HepG2 (cell line): ENCODE measurements around the gene PHLPP2. TPM values are rescaled to one million over a fixed set of nuclear protein-coding genes. Genes with fewer than 3 reads are reported as not detected.

Experiments
- EEA1 ChIP-seq: sonication (generic); formaldehyde crosslinking; IDR thresholded peaks from 2 replicates; pipeline ENCODE4 v1.5.1; 2020; ENCODE audit warnings: mild to moderate bottlenecking, missing genetic modification reagents, borderline replicate concordance
- FOXA1 ChIP-seq, 2 experiments: fragments of 450-650 bp in 1 of 2; sonication (generic) in 1 of 2; formaldehyde crosslinking in 1 of 2; IDR thresholded peaks; 2 replicates each; pipeline versions ENCODE4 v1.4.0 to v1.6.1; 2016 to 2020; ENCODE audit warnings: missing genetic modification reagents in 1 of 2
- FOXK2 ChIP-seq: fragments of 450-650 bp; IDR thresholded peaks from 2 replicates; pipeline ENCODE4 v1.6.1; 2016
- FOXP1 ChIP-seq, 2 experiments: fragments of 450-650 bp in 1 of 2; IDR thresholded peaks; 2 replicates each; pipeline ENCODE4 v1.6.1; 2017 to 2018; ENCODE audit warnings: antibody characterized with exemption in 1 of 2
- GPBP1L1 ChIP-seq: sonication (generic); formaldehyde crosslinking; IDR thresholded peaks from 2 replicates; pipeline ENCODE4 v1.5.0; 2020; ENCODE audit warnings: mild to moderate bottlenecking, missing genetic modification reagents
- HOXA7 ChIP-seq: sonication (generic); formaldehyde crosslinking; IDR thresholded peaks from 2 replicates; pipeline ENCODE4 v1.8.1; 2022; ENCODE audit warnings: mild to moderate bottlenecking, missing genetic modification reagents, moderate library complexity
- IKZF5 ChIP-seq: IDR thresholded peaks from 2 replicates; pipeline ENCODE4 v1.6.1; 2018; ENCODE audit warnings: missing genetic modification reagents, mild to moderate bottlenecking, missing compliant biosample characterization
- KDM3A ChIP-seq: IDR thresholded peaks from 2 replicates; pipeline ENCODE4 v1.6.1; 2018; ENCODE audit warnings: low read depth, missing compliant biosample characterization
- MAFF ChIP-seq: IDR thresholded peaks from 2 replicates; pipeline ENCODE4 v1.6.1; 2011; ENCODE audit warnings: low read depth, low read length, improper control_type of control experiment
- MXD4 ChIP-seq: IDR thresholded peaks from 2 replicates; pipeline ENCODE4 v1.6.1; 2016; ENCODE audit warnings: mild to moderate bottlenecking, missing biosample characterization, missing genetic modification reagents
- MXI1 ChIP-seq: IDR thresholded peaks from 3 replicates; pipeline ENCODE4 v1.6.1; 2012; ENCODE audit warnings: low read depth, low read length, inconsistent platforms, borderline replicate concordance
- PBX2 ChIP-seq: IDR thresholded peaks from 2 replicates; pipeline ENCODE4 v1.6.1; 2016; ENCODE audit warnings: control low read depth
- RBM22 ChIP-seq: fragments of 200-400 bp; formaldehyde crosslinking; optimal IDR thresholded peaks from 2 replicates; pipeline ENCODE3; 2017; ENCODE audit warnings: mild to moderate bottlenecking, low read length, moderate library complexity
- SOX6 ChIP-seq, 2 experiments: fragments of 450-650 bp in 1 of 2; sonication (generic) in 1 of 2; formaldehyde crosslinking in 1 of 2; IDR thresholded peaks; 2 replicates each; pipeline versions ENCODE4 v1.4.0 to v1.6.1; 2017 to 2020; ENCODE audit warnings: antibody characterized with exemption in 1 of 2, mild to moderate bottlenecking in 1 of 2, missing genetic modification reagents in 1 of 2
- TBX2 ChIP-seq: sonication (generic); formaldehyde crosslinking; IDR thresholded peaks from 2 replicates; pipeline ENCODE4 v1.5.0; 2020; ENCODE audit warnings: missing genetic modification reagents, mild to moderate bottlenecking, borderline replicate concordance
- TEAD3 ChIP-seq: optimal IDR thresholded peaks from 2 replicates; pipeline ENCODE3; 2016; ENCODE audit warnings: borderline replicate concordance
- TSC22D2 ChIP-seq: sonication (generic); formaldehyde crosslinking; IDR thresholded peaks from 2 replicates; pipeline ENCODE4 v1.5.1; 2020; ENCODE audit warnings: missing genetic modification reagents, mild to moderate bottlenecking, borderline replicate concordance
- ZNF331 ChIP-seq: sonication (generic); formaldehyde crosslinking; IDR thresholded peaks from 2 replicates; pipeline ENCODE4 v1.4.0; 2020; ENCODE audit warnings: missing genetic modification reagents
- ZNF589 ChIP-seq: sonication (generic); formaldehyde crosslinking; conservative IDR thresholded peaks from 2 replicates; pipeline ENCODE4 v1.8.0; 2022; ENCODE audit warnings: mild to moderate bottlenecking, moderate library complexity, missing genetic modification reagents
- polyA plus RNA-seq, 8 experiments: library from polyadenylated mRNA; depleted of rRNA in 3 of 8; stranded (reverse) in 7 of 8; unstranded in 1 of 8; fragments of >200 nt; fragmentation: Illumina TruSeq in 4 of 8; extraction: Trizol in 4 of 8; gene quantifications; 2 replicates each; pipeline versions ENCODE4 v1.2.1 to v1.2.3, GENCODE V29; 2011 to 2016; ENCODE audit warnings: low read depth in 4 of 8, missing spikeins in 1 of 8, mixed read lengths in 1 of 8; ENCODE audit not compliant: insufficient read depth in 1 of 8
- total RNA-seq, 5 experiments: library from RNA; depleted of rRNA; stranded (reverse); fragments of >200 nt; fragmentation: Illumina TruSeq; extraction: Trizol; gene quantifications; 2 replicates each; pipeline ENCODE4 v1.2.3, GENCODE V29; 2016; ENCODE audit warnings: low read depth in 1 of 5
- TF ChIP-seq, protein P1 (sequence below): IDR thresholded peaks from 2 replicates; pipeline ENCODE4 v1.6.1; 2016; ENCODE audit warnings: mild to moderate bottlenecking
- TF ChIP-seq, protein P2 (sequence below): IDR thresholded peaks from 2 replicates; pipeline ENCODE4 v1.4.0; 2020; ENCODE audit warnings: mild to moderate bottlenecking, missing genetic modification reagents

The PHLPP2 gene
- total and polyA plus RNA-seq, 2 of the 13 experiments (the other 11 are each of a cell fraction or from before 2014, with no cell fraction given): 8.9 TPM

DNA sequence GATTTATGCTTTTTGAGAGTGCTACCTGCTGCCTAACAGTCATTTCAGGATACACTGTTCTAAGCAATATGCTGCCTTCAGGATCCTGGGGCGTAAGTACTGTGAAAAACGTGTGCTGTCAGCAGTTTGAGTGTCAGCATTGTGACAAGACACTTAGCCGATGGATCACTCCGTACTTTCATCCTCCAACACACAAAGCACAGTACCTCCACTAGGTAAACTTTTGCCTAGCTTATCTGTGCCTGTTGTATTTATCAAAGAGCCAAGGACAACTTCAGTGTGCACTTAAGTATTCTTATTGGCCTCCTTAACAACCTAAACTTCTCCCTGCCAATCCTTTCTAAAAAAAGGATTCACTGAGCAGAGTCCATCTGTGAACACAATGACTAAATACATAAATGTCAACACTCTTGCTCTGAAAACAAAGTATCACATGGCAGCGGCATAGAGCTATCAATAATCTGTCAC lies 33.8 kb upstream of the PHLPP2 start (continued):
- no peak for TF ChIP-seq TSC22D2 (CRISPR knock-in tag)
- peak; percentile 89 for TF ChIP-seq MAFF
- TF ChIP-seq FOXP1 (IDR thresholded peaks at IDR 0.05): peak; percentile 32; the same call in 1 of the 2 replicates
- TF ChIP-seq FOXP1 (CRISPR knock-in tag; IDR thresholded peaks at IDR 0.05): peak; percentile 61
- no peak for TF ChIP-seq EEA1 (CRISPR knock-in tag)
- peak; percentile 41 for TF ChIP-seq RBM22
- 0 out of 2 replicates have a peak, but pooled peaks have one; percentile 29 for TF ChIP-seq ZNF331 (CRISPR knock-in tag)
- TF ChIP-seq FOXK2: peak; percentile 73
- TF ChIP-seq HOXA7 (CRISPR knock-in tag): no peak
- no peak for TF ChIP-seq GPBP1L1
- peak; percentile 72; the same call in 1 of the 2 replicates for TF ChIP-seq MXD4 (CRISPR knock-in tag)
- TF ChIP-seq, protein P1, sequence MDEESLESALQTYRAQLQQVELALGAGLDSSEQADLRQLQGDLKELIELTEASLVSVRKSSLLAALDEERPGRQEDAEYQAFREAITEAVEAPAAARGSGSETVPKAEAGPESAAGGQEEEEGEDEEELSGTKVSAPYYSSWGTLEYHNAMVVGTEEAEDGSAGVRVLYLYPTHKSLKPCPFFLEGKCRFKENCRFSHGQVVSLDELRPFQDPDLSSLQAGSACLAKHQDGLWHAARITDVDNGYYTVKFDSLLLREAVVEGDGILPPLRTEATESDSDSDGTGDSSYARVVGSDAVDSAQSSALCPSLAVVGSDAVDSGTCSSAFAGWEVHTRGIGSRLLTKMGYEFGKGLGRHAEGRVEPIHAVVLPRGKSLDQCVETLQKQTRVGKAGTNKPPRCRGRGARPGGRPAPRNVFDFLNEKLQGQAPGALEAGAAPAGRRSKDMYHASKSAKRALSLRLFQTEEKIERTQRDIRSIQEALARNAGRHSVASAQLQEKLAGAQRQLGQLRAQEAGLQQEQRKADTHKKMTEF (CRISPR knock-in tag): 0 out of 2 replicates have a peak, but pooled peaks have one; percentile 54
- TF ChIP-seq ZNF589 (CRISPR knock-in tag): no peak
- peak; percentile 39 for TF ChIP-seq PBX2
- 0 out of 2 replicates have a peak, but pooled peaks have one; percentile 16 for TF ChIP-seq TBX2
- 0 out of 2 replicates have a peak, but pooled peaks have one; percentile 25 for TF ChIP-seq KDM3A (CRISPR knock-in tag)
- TF ChIP-seq FOXA1 (IDR thresholded peaks at IDR 0.05): no peak
- peak; percentile 43 for TF ChIP-seq FOXA1 (CRISPR knock-in tag; IDR thresholded peaks at IDR 0.05)
- peak; percentile 72; the same call in 1 of the 3 replicates for TF ChIP-seq MXI1
- TF ChIP-seq, protein P2, sequence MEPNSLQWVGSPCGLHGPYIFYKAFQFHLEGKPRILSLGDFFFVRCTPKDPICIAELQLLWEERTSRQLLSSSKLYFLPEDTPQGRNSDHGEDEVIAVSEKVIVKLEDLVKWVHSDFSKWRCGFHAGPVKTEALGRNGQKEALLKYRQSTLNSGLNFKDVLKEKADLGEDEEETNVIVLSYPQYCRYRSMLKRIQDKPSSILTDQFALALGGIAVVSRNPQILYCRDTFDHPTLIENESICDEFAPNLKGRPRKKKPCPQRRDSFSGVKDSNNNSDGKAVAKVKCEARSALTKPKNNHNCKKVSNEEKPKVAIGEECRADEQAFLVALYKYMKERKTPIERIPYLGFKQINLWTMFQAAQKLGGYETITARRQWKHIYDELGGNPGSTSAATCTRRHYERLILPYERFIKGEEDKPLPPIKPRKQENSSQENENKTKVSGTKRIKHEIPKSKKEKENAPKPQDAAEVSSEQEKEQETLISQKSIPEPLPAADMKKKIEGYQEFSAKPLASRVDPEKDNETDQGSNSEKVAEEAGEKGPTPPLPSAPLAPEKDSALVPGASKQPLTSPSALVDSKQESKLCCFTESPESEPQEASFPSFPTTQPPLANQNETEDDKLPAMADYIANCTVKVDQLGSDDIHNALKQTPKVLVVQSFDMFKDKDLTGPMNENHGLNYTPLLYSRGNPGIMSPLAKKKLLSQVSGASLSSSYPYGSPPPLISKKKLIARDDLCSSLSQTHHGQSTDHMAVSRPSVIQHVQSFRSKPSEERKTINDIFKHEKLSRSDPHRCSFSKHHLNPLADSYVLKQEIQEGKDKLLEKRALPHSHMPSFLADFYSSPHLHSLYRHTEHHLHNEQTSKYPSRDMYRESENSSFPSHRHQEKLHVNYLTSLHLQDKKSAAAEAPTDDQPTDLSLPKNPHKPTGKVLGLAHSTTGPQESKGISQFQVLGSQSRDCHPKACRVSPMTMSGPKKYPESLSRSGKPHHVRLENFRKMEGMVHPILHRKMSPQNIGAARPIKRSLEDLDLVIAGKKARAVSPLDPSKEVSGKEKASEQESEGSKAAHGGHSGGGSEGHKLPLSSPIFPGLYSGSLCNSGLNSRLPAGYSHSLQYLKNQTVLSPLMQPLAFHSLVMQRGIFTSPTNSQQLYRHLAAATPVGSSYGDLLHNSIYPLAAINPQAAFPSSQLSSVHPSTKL (CRISPR knock-in tag): peak; percentile 55
- TF ChIP-seq TEAD3: peak; percentile 46
- TF ChIP-seq SOX6 (IDR thresholded peaks at IDR 0.05): no peak
- TF ChIP-seq SOX6 (CRISPR knock-in tag; IDR thresholded peaks at IDR 0.05): peak; percentile 84
- no peak for TF ChIP-seq IKZF5 (CRISPR knock-in tag)
